Forelimb muscle (tissue), 1 donor: Measurements from ENCODE around the gene LCORL. TPM values are rescaled to one million over a fixed set of nuclear protein-coding genes. Genes with fewer than 3 reads are reported as not detected.
"Not testable (repeated sequence)": the region's sequence is repeated elsewhere in the genome, so short reads cannot be mapped to it uniquely, and the experiment has no call there.

Source experiments
- DNase-seq: peaks from one replicate; pipeline ENCODE4 v3.0.0-alpha.2; 2013; ENCODE audit warnings: low read depth
- polyA plus RNA-seq: library from polyadenylated mRNA; unstranded; fragments of 120-200 nt; gene quantifications from one replicate; pipeline ENCODE4 v1.2.1, GENCODE V29; 2013; ENCODE audit not compliant: insufficient read length

Gene LCORL
- polyA plus RNA-seq, 1 donor = 9.4 TPM

DNA sequence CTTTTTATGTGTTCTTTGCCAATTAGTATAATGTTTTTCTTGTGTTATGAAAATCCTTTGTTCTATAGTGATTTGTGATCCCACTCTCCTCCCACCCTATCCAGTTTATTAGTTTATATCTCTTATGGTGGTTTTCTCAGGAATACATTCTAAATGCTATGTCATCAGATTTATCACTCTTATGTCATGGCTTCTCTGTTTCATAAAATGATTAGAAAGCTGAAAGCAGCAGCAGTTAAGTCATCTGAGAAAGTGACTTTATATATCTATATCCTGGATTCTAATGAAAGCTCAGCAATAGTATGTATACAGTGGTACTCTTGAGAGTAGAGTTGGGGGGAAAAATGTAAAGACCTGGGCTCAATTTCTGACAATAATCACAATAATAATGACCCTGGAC lies 169.6 kb downstream of the LCORL start:
- DNase-seq = no peak

DNA sequence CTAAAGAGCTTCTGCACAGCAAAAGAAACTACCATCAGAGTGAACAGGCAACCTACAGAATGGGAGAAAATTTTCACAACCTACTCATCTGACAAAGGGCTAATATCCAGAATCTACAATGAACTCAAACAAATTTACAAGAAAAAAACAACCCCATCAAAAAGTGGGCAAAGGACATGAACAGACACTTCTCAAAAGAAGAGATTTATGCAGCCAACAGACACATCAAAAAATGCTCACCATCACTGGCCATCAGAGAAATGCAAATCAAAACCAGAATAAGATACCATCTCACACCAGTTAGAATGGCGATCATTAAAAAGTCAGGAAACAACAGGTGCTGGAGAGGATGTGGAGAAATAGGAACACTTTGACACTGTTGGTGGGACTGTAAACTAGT lies 171.3 kb downstream of the LCORL start:
- not testable (repeated sequence) for DNase-seq

- DNase-seq = no peak
Observed at GRCh38 chr4:17846266-17846665, 175.3 kb downstream of the LCORL start.

GRCh38 chr4:17823871-17824669 lies 197.5 kb downstream of the LCORL start:
- no peak for DNase-seq

DNA sequence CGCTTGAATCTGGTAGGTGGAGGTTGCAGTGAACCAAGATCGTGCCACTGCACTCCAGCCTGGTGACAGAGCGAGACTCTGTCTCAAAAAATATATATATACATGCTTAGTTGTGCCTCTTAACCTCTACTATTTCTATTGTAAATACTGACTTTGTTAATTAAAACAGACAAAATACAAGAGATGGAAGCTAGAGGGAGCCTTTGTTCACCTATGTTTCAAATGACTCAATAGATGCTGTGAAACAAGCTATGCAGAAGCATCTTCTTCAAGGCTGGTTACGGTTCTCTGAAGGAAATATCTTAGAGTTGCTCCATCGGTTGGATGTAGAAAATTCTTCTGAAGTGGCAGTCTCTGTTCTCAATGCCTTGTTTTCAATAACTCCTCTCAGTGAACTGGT lies 204.5 kb downstream of the LCORL start:
- peak; percentile 32 for DNase-seq

GRCh38 chr4:17816142-17816541 lies 205.4 kb downstream of the LCORL start:
- DNase-seq = no peak

DNA sequence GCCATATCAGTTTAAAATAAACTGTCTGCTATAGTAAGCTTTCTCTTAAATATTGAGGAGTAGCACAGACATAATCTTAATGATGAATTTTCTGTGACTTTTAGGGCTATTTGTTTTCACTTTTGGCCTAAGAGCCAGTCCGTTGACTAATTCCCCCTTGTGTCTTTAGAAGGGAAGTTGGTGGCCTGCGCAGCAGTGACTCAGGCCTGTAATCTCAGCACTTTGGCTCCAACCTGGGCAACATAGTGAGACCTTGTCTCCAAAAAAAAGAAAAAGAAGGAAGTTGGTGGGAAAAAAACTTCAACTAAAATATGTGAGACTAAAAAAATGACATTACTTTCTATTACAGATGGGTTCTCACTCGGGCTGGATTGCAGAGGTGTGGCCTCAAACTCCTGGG lies 207.4 kb downstream of the LCORL start:
- DNase-seq = no peak

DNA sequence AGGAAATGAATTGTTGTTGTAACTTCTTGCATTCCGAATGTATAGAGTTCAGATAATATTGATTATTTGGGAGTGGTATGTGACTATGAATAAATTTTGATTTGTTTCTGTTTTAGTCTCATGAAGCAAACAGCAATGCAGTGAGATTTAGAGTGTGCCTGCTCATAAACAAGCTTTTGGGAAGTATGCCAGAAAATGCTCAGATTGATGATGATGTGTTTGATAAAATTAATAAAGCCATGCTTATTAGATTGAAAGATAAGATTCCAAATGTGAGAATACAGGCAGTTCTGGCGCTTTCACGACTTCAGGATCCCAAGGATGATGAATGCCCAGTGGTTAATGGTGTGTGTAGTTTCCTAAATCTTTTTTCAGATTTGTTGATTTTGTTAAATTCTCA lies 208.8 kb downstream of the LCORL start:
- DNase-seq = no peak

GRCh38 chr4:17812125-17812524 lies 209.4 kb downstream of the LCORL start:
- DNase-seq = no peak

GRCh38 chr4:17811078-17811603 lies 210.4 kb downstream of the LCORL start:
- DNase-seq = no peak

- DNase-seq = peak; percentile 98
Observed at GRCh38 chr4:17810260-17811077, 211.1 kb downstream of the LCORL start, which contains the start of the genes DCAF16 and NCAPG. DCAF16 (minus strand) TSS chr4:17810757; CDS start chr4:17804141, 6,616 bp downstream. NCAPG (plus strand) TSS chr4:17810979; CDS start chr4:17811078, 99 bp downstream.

DNA sequence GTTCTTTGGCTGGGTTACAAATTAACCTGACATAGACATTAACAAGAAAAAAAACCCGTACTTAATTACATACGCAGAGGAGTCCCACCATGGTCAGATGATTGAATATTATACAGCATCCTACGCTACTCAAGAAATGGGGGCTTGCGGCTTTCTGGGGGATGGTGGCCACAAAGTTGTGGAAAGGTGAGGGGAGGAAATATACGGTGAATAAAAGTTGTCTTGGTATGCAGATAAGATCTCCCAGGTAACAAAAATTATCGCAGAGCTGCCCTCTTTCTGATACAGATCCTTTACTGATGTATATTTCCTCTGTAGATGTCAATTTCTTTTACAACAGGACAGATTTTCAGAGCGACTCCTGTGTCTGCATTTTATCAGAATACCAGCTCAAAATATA lies 211.9 kb downstream of the LCORL start:
- no peak for DNase-seq

- DNase-seq = no peak
Observed at GRCh38 chr4:17807446-17807845, 214.1 kb downstream of the LCORL start.

DNA sequence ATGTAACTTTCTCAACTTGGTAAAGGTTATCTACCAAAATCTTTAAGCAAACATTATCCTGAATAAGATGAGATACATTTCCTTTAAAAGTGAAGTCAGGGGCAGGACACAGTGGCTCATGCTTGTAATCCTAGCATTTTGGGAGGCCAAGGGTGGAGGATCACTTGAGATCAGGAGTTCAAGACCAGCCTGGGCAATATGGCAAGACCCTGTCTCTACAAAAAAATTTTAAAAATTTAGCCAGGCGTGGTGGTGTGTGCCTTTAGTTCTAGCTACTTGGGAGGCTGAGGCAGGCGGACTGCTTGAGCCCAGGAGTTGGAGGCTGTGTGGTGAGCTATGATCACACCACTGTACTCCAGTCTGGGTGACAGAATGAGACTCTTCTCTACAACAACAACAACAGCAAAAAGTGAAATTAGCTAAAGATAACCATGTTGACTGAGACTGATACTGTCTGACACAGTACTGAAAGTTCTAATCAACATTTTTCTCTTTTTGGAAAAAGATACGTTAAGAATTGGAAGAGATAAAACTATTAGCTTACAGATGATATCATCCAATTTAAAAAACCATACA lies 215.9 kb downstream of the LCORL start:
- no peak for DNase-seq

GRCh38 chr4:17797808-17798207 lies 223.7 kb downstream of the LCORL start:
- DNase-seq = no peak

DNA sequence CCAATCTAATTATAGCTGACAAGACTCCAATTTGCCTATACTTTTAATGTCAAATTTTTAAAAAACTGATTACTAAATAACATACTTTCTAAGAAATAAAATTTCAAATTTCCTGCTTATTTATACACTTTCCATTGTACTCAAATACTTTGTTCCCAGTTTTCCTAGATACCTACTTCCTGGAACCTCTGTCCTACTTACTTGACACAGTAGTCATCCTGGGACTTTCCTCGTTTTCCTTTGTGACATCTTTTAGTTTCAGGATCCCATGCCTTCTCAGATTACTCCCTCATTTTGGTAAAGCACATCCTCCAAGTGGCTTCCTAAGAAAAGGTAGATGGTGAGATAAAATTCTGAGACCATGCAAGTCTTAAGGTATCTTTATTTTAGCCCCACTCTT lies 226.8 kb downstream of the LCORL start:
- DNase-seq = no peak

Other genes starting within 250 kb of the LCORL start
- gene FAM184B, start 240.1 kb downstream of the LCORL start, polyA plus RNA-seq = 7.7 TPM
- 30.2 TPM for gene DCAF16, start 211.0 kb downstream of the LCORL start, polyA plus RNA-seq
- 11.8 TPM for gene NCAPG, start 210.8 kb downstream of the LCORL start, polyA plus RNA-seq